ENCODE data around the gene ADD1. TPM values are rescaled to one million over a fixed set of nuclear protein-coding genes. Genes with fewer than 3 reads are reported as not detected.

Gene ADD1
- total RNA-seq, 1 donor from 2014 or later = 212 TPM

- Histone ChIP-seq H3K36me3 (peaks cover 96% of the 10 kb centered on the region), H3K27ac (replicated peaks) (no peak overlapping the region)
- intact Hi-C loops (cut with micrococcal nuclease) = no loop called here
These were observed 65.0 kb downstream of the ADD1 start for GRCh38 chr4:2908686-2909085.

GRCh38 chr4:2909583-2909982 lies 65.9 kb downstream of the ADD1 start:
- Histone ChIP-seq H3K27me3 (ENCODE audit: low read depth) (no peaks in the 10 kb centered on the region), H3K9me3 (replicated peaks) (no peaks in the 10 kb centered on the region), H3K27ac (replicated peaks) (peak overlapping the region; percentile 6), H3K4me1 (peaks cover 33% of the 10 kb centered on the region), H3K36me3 (peaks cover 95% of the 10 kb centered on the region), H3K4me3 (no peak overlapping the region)
- no peak for DNase-seq
- no peak for TF ChIP-seq CTCF (IDR thresholded peaks at IDR 0.05; ENCODE audit: borderline replicate concordance)
- intact Hi-C loops (cut with micrococcal nuclease) = no loop called here

More at GRCh38 chr4:2908686-2909085, 65.0 kb downstream of the ADD1 start:
- no peak for TF ChIP-seq CTCF (IDR thresholded peaks at IDR 0.05; ENCODE audit: borderline replicate concordance)
- DNase-seq = no peak
- Histone ChIP-seq H3K27me3 (ENCODE audit: low read depth) (no peaks in the 10 kb centered on the region), H3K4me1 (peaks cover 33% of the 10 kb centered on the region), H3K9me3 (replicated peaks) (no peaks in the 10 kb centered on the region), H3K4me3 (no peak overlapping the region)

GRCh38 chr4:2910409-2910808 lies 66.8 kb downstream of the ADD1 start:
- intact Hi-C loops (cut with micrococcal nuclease) = no loop called here
- H3K27me3 ChIP-seq (ENCODE audit: low read depth) = no peaks in the 10 kb centered on the region

GRCh38 chr4:2911868-2912267 lies 68.2 kb downstream of the ADD1 start:
- TF ChIP-seq CTCF (IDR thresholded peaks at IDR 0.05; ENCODE audit: borderline replicate concordance) = no peak
- DNase-seq = no peak
- H3K36me3 ChIP-seq = peaks cover 95% of the 10 kb centered on the region

More at GRCh38 chr4:2910409-2910808, 66.8 kb downstream of the ADD1 start:
- no peak overlapping the region for H3K27ac ChIP-seq (replicated peaks)
- H3K4me1 ChIP-seq = peaks cover 33% of the 10 kb centered on the region
- DNase-seq = no peak
- peaks cover 95% of the 10 kb centered on the region for H3K36me3 ChIP-seq
- H3K9me3 ChIP-seq (replicated peaks) = no peaks in the 10 kb centered on the region
- TF ChIP-seq CTCF (IDR thresholded peaks at IDR 0.05; ENCODE audit: borderline replicate concordance) = peak; percentile 41
- H3K4me3 ChIP-seq = no peak overlapping the region

GRCh38 chr4:2913168-2913567 lies 69.5 kb downstream of the ADD1 start:
- Histone ChIP-seq H3K9me3 (replicated peaks) (peaks cover 5% of the 10 kb centered on the region), H3K4me3 (no peak overlapping the region), H3K27ac (replicated peaks) (no peak overlapping the region), H3K27me3 (ENCODE audit: low read depth) (no peaks in the 10 kb centered on the region), H3K36me3 (peaks cover 92% of the 10 kb centered on the region), H3K4me1 (peaks cover 33% of the 10 kb centered on the region)
- intact Hi-C loops (cut with micrococcal nuclease) = no loop called here
- DNase-seq = no peak
- TF ChIP-seq CTCF (IDR thresholded peaks at IDR 0.05; ENCODE audit: borderline replicate concordance) = no peak

More at GRCh38 chr4:2911868-2912267, 68.2 kb downstream of the ADD1 start:
- Histone ChIP-seq H3K4me3 (no peak overlapping the region), H3K27ac (replicated peaks) (no peak overlapping the region), H3K27me3 (ENCODE audit: low read depth) (no peaks in the 10 kb centered on the region), H3K9me3 (replicated peaks) (no peaks in the 10 kb centered on the region), H3K4me1 (peaks cover 33% of the 10 kb centered on the region)
- intact Hi-C loops (cut with micrococcal nuclease) = no loop called here
